ENCODE results near the gene KCNC1. TPM values are rescaled to one million over a fixed set of nuclear protein-coding genes. Genes with fewer than 3 reads are reported as not detected.

The KCNC1 gene
- total and polyA plus RNA-seq, 7 donors: 0.01 to 1.1 (median 0.13) TPM

- TF ChIP-seq, protein P1, sequence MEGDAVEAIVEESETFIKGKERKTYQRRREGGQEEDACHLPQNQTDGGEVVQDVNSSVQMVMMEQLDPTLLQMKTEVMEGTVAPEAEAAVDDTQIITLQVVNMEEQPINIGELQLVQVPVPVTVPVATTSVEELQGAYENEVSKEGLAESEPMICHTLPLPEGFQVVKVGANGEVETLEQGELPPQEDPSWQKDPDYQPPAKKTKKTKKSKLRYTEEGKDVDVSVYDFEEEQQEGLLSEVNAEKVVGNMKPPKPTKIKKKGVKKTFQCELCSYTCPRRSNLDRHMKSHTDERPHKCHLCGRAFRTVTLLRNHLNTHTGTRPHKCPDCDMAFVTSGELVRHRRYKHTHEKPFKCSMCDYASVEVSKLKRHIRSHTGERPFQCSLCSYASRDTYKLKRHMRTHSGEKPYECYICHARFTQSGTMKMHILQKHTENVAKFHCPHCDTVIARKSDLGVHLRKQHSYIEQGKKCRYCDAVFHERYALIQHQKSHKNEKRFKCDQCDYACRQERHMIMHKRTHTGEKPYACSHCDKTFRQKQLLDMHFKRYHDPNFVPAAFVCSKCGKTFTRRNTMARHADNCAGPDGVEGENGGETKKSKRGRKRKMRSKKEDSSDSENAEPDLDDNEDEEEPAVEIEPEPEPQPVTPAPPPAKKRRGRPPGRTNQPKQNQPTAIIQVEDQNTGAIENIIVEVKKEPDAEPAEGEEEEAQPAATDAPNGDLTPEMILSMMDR (IDR thresholded peaks at IDR 0.05): no peak
- intact Hi-C loops (cut with DNase I): no loop called here
- DNase-seq (no peak), ATAC-seq (no peak)
- WGBS, 3 donors: 94 to 100% (median 100%) methylated on average over 1 of the region's 1 CpG
- peaks cover 54% of the 10 kb centered on the region for H3K4me1 ChIP-seq
- H3K9me3 ChIP-seq: no peaks in the 10 kb centered on the region
- no peaks in the 10 kb centered on the region for H3K27me3 ChIP-seq (ENCODE audit: insufficient read depth in 3 of 3, low read length in 2 of 3)
- no peak overlapping the region for H3K4me3 ChIP-seq
- H3K36me3 ChIP-seq (ENCODE audit: insufficient read depth in 1 of 2, low read depth in 1 of 2): no peaks in the 10 kb centered on the region
- no peak overlapping the region for H3K27ac ChIP-seq
Observed at GRCh38 chr11:17814546-17814945, 80.0 kb downstream of the KCNC1 start.

GRCh38 chr11:17816232-17816931 is 81.8 kb downstream of the KCNC1 start:
- WGBS, 3 donors: 69 to 75% (median 75%) methylated on average over 4 of the region's 4 CpGs
- no peak overlapping the region for H3K27ac ChIP-seq

DNA sequence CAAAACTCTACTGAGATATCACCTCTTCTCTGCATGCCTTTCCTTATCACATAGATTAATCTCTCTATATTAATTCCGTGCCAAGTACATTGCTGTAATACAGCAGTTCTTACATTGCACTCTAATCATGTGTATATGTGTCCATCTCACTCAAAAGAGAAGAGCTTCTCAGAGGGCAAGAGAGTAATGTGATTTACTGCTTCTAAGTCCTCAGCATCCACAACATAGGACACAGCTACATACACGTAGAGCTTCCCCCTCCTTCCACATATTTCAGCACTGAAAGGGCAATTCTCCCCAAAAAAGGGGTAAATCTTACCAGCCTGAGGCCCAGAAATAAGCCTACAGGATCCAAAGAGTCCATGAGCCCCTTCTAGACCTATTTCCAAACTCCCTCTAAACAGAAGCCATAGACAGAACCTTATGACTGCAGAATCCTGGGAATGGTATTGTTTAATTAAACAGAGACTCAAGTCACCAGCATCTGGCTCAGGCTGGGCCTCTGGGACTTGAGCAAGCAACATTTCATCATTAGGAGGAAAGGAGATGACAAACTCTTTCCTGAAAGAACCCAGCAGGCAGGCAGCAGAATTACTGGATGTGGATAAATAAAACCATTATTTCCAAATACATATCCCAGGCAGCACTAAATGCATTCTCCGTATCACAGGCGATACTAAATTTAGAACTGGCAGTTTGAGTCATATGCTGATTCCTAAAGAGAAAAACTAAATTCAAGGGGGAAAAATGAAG is 87.2 kb downstream of the KCNC1 start:
- DNase-seq (peak in 1 of 2 donors; percentile 24), ATAC-seq (peak; percentile 78 to 95 (median 92))
- TF ChIP-seq, protein P1 (IDR thresholded peaks at IDR 0.05): no peak
- Histone ChIP-seq H3K4me1 (peaks cover 20% of the 10 kb centered on the region), H3K9me3 (no peaks in the 10 kb centered on the region), H3K27ac (peak overlapping the region; percentile 50), H3K36me3 (ENCODE audit: insufficient read depth in 1 of 2, low read depth in 1 of 2) (no peaks in the 10 kb centered on the region), H3K27me3 (ENCODE audit: insufficient read depth in 3 of 3, low read length in 2 of 3) (no peaks in the 10 kb centered on the region), H3K4me3 (no peak overlapping the region)
- WGBS, 3 donors: 34 to 40% (median 38%) methylated on average over 4 of the region's 4 CpGs
- intact Hi-C loops (cut with DNase I): no loop called here

More at GRCh38 chr11:17816232-17816931, 81.8 kb downstream of the KCNC1 start:
- Histone ChIP-seq H3K36me3 (ENCODE audit: insufficient read depth in 1 of 2, low read depth in 1 of 2) (no peaks in the 10 kb centered on the region), H3K27me3 (ENCODE audit: insufficient read depth in 3 of 3, low read length in 2 of 3) (no peaks in the 10 kb centered on the region), H3K9me3 (no peaks in the 10 kb centered on the region), H3K4me1 (peaks cover 39% of the 10 kb centered on the region), H3K4me3 (no peak overlapping the region)
- no peak for ATAC-seq
- TF ChIP-seq, protein P1 (IDR thresholded peaks at IDR 0.05): no peak
- intact Hi-C loops (cut with DNase I): no loop called here
- no peak for DNase-seq

GRCh38 chr11:17822401-17822781 is 87.8 kb downstream of the KCNC1 start:
- peak overlapping the region; percentile 50 for H3K27ac ChIP-seq

More at GRCh38 chr11:17822401-17822781, 87.8 kb downstream of the KCNC1 start:
- H3K27me3 ChIP-seq (ENCODE audit: insufficient read depth in 3 of 3, low read length in 2 of 3): no peaks in the 10 kb centered on the region
- no peak for DNase-seq
- TF ChIP-seq, protein P1 (IDR thresholded peaks at IDR 0.05): no peak
- WGBS, 3 donors: 63 to 72% (median 68%) methylated on average over 5 of the region's 5 CpGs
- H3K9me3 ChIP-seq: no peaks in the 10 kb centered on the region
- H3K4me1 ChIP-seq: peaks cover 21% of the 10 kb centered on the region
- no peak overlapping the region for H3K4me3 ChIP-seq
- ATAC-seq: peak; percentile 22 to 72 (median 45)
- H3K36me3 ChIP-seq (ENCODE audit: insufficient read depth in 1 of 2, low read depth in 1 of 2): no peaks in the 10 kb centered on the region
- intact Hi-C loops (cut with DNase I): no loop called here
